K562 (cell line): ENCODE measurements around the gene DHDDS. TPM values are rescaled to one million over a fixed set of nuclear protein-coding genes. Genes with fewer than 3 reads are reported as not detected.

Source experiments
- ATF2 ChIP-seq: sonication (generic); formaldehyde crosslinking; IDR thresholded peaks from 2 replicates; pipeline ENCODE4 v1.8.1; 2022; ENCODE audit warnings: missing genetic modification reagents
- E2F4 ChIP-seq: sonication (generic); formaldehyde crosslinking; IDR thresholded peaks from 2 replicates; pipeline ENCODE4 v1.8.0; 2022; ENCODE audit warnings: mild to moderate bottlenecking, low read depth, missing genetic modification reagents
- ELF1 ChIP-seq: fragments of 200-800 bp; sonication (Bioruptor generic); IDR thresholded peaks from 2 replicates; pipeline ENCODE4 v1.6.1; 2016; ENCODE audit warnings: missing genetic modification characterization, missing compliant biosample characterization
- ELF4 ChIP-seq: fragments of 450-650 bp; formaldehyde crosslinking; IDR thresholded peaks from 2 replicates; pipeline ENCODE4 v1.4.0; 2022; ENCODE audit warnings: missing genetic modification characterization
- ID3 ChIP-seq, 2 experiments: fragments of 250-450 bp in 1 of 2; fragments of 450-650 bp in 1 of 2; sonication (Bioruptor Pico) in 1 of 2; IDR thresholded peaks; 2 replicates each; pipeline versions ENCODE4 v1.6.1 to v1.8.0; 2016 to 2021; ENCODE audit warnings: mild to moderate bottlenecking in 2 of 2, moderate library complexity in 2 of 2, missing compliant biosample characterization in 1 of 2, missing genetic modification characterization in 1 of 2
- IRF2 ChIP-seq: sonication (generic); formaldehyde crosslinking; IDR thresholded peaks from 2 replicates; pipeline ENCODE4 v1.8.1; 2022; ENCODE audit warnings: mild to moderate bottlenecking, missing genetic modification reagents
- MEF2A ChIP-seq: IDR thresholded peaks from 2 replicates; pipeline ENCODE4 v1.6.1; 2011; ENCODE audit warnings: low read depth, mild to moderate bottlenecking, low read length, moderate library complexity; ENCODE audit not compliant: control insufficient read depth
- NR3C1 ChIP-seq: sonication (generic); formaldehyde crosslinking; IDR thresholded peaks from 2 replicates; pipeline ENCODE4 v1.8.1; 2022; ENCODE audit warnings: missing genetic modification reagents
- SRSF7 ChIP-seq: fragments of 200-400 bp; formaldehyde crosslinking; optimal IDR thresholded peaks from 2 replicates; pipeline ENCODE3; 2017; ENCODE audit warnings: mild to moderate bottlenecking, low read depth, low read length
- SRSF9 ChIP-seq: fragments of 200-400 bp; formaldehyde crosslinking; IDR thresholded peaks from 2 replicates; pipeline ENCODE4 v1.6.1; 2017; ENCODE audit warnings: low read depth, low read length, borderline replicate concordance
- VEZF1 ChIP-seq: fragments of 200-800 bp; sonication (Bioruptor generic); IDR thresholded peaks from 2 replicates; pipeline ENCODE4 v1.6.1; 2017; ENCODE audit warnings: missing genetic modification characterization, missing compliant biosample characterization
- ZNF318 ChIP-seq, 2 experiments: fragments of 450-650 bp; IDR thresholded peaks; 2 replicates each; pipeline ENCODE4 v1.6.1; 2016; ENCODE audit warnings: mild to moderate bottlenecking in 2 of 2, borderline replicate concordance in 1 of 2, low read depth in 1 of 2, moderate library complexity in 1 of 2
- ZNF586 ChIP-seq: fragments of 450-650 bp; formaldehyde crosslinking; conservative IDR thresholded peaks from 2 replicates; pipeline ENCODE4 v1.4.0; 2020; ENCODE audit warnings: mild to moderate bottlenecking, moderate library complexity
- ZNF695 ChIP-seq: fragments of 450-650 bp; formaldehyde crosslinking; IDR thresholded peaks from 2 replicates; pipeline ENCODE4 v1.4.0; 2020; ENCODE audit warnings: mild to moderate bottlenecking, moderate library complexity
- polyA plus RNA-seq, 8 experiments: library from polyadenylated mRNA; depleted of rRNA in 4 of 8; stranded (reverse) in 5 of 8; unstranded in 3 of 8; fragments of >200 nt; fragmentation: Nextera tagmentation in 2 of 8; fragmentation: Illumina TruSeq in 1 of 8; extraction: Ambion mirVana in 2 of 8; extraction: Trizol in 1 of 8; gene quantifications; 2 replicates each; pipeline versions ENCODE4 v1.2.1 to v1.2.3, GENCODE V29; 2011 to 2014; ENCODE audit warnings: inconsistent platforms in 1 of 8, missing spikeins in 1 of 8
- total RNA-seq, 7 experiments: library from RNA; depleted of rRNA in 6 of 7; stranded (reverse); fragments of >200 nt in 6 of 7; fragmentation: Illumina TruSeq in 2 of 7; extraction: Trizol in 2 of 7; gene quantifications; 2 replicates each; pipeline versions ENCODE4 v1.2.1 to v1.2.3, GENCODE V29; 2011 to 2021; ENCODE audit warnings: low replicate concordance in 1 of 7

The DHDDS gene
- total and polyA plus RNA-seq, 9 of the 15 experiments (the other 6 are each of a cell fraction or from before 2014, with no cell fraction given), result 33.3 to 55.0 (median 44.3) TPM

- no peak for TF ChIP-seq ZNF318 (IDR thresholded peaks at IDR 0.05; ENCODE audit: borderline replicate concordance in 1 of 2, low read depth in 1 of 2)
- TF ChIP-seq ELF4, result no peak
- TF ChIP-seq ZNF586 (CRISPR knock-in tag), result no peak; the same call in 1 of the 2 replicates
- TF ChIP-seq IRF2 (CRISPR knock-in tag), result peak; percentile 81; the same call in 1 of the 2 replicates
- no peak for TF ChIP-seq MEF2A
- TF ChIP-seq ID3 (CRISPR knock-in tag; IDR thresholded peaks at IDR 0.05), result no peak
- peak; percentile 93 for TF ChIP-seq ID3 (tag; IDR thresholded peaks at IDR 0.05)
- TF ChIP-seq NR3C1, result no peak; the same call in 1 of the 2 replicates
- TF ChIP-seq ZNF695, result peak; percentile 62; the same call in 1 of the 2 replicates
- TF ChIP-seq ELF1 (tag), result no peak
- TF ChIP-seq SRSF9, result no peak
- peak; percentile 91 for TF ChIP-seq VEZF1
- TF ChIP-seq SRSF7, result no peak
- TF ChIP-seq ATF2, result 0 out of 2 replicates have a peak, but pooled peaks have one; percentile 53
- TF ChIP-seq E2F4 (CRISPR knock-in tag), result no peak
Observed at GRCh38 chr1:26472320-26472900, 40.3 kb downstream of the DHDDS start, which contains the start of gene HMGN2 (continued).
